ENCODE data around the gene RDH5.

The RDH5 gene

DNA sequence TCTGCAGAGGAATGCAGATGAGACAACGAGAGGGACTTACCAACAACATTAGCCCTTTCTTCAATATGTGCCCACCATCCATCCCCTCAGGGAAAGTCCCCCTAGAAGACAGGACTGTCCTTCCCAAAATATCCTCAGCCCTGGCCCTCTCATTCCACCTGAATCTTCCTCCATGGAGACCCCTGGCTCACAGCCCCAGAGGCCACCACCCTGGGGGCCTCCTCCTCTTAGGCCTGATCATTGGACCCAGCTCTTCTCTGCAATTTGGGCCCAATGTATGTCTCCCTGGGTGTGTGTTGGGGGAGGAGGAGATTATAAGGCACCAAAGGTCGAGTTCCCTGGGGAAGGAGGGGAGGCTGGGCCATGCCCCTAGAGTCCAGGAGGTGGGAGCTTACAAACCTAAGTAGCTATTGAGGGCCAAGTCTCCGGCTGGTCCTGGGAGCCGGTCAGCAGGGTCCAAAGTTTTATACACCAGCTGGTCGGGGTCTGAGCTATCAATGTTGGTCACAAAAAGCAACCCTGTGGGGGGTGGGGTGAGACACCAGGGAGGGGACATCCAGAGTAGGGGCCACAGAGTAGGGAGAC lies 20.6 kb upstream of the RDH5 start:
- H3K4me3 ChIP-seq (ENCODE audit: control insufficient read depth, low read depth, low read length) = no peak overlapping the region
- no peak for DNase-seq (ENCODE audit: low read depth)
- TF ChIP-seq CTCF (IDR thresholded peaks at IDR 0.05; ENCODE audit: control insufficient read depth, insufficient read depth, low read depth, low read length, missing control alignments) = no peak

- no peak for DNase-seq (ENCODE audit: low read depth)
- H3K4me3 ChIP-seq (ENCODE audit: control insufficient read depth, low read depth, low read length) = no peak overlapping the region
- no peak for TF ChIP-seq CTCF (IDR thresholded peaks at IDR 0.05; ENCODE audit: control insufficient read depth, insufficient read depth, low read depth, low read length, missing control alignments)
These were observed 19.8 kb upstream of the RDH5 start for GRCh38 chr12:55700255-55701018.

DNA sequence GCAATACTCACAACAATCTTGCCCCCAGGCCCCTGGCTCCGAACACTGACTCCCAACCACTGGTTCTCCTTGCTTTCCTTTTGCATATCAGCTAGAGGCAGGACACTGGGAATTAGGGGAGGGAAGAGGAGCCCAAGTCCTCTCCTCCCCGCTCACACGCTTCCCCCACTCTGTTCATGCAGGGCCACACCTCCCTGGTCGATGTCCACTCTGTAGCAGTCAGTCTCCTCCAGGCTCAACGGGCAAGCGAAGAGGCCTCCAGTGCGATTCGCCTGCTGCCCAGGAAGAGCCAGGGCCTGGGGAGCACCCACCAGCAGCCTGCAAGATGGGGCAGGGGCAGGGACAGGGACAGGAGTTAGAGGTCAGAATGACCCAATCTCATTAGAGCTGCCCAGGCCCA lies 17.3 kb upstream of the RDH5 start:
- TF ChIP-seq CTCF (IDR thresholded peaks at IDR 0.05; ENCODE audit: control insufficient read depth, insufficient read depth, low read depth, low read length, missing control alignments) = no peak
- DNase-seq (ENCODE audit: low read depth) = no peak
- H3K4me3 ChIP-seq (ENCODE audit: control insufficient read depth, low read depth, low read length) = no peak overlapping the region

GRCh38 chr12:55703288-55703687 lies 16.9 kb upstream of the RDH5 start:
- H3K4me3 ChIP-seq (ENCODE audit: control insufficient read depth, low read depth, low read length) = no peak overlapping the region
- DNase-seq (ENCODE audit: low read depth) = no peak
- TF ChIP-seq CTCF (IDR thresholded peaks at IDR 0.05; ENCODE audit: control insufficient read depth, insufficient read depth, low read depth, low read length, missing control alignments) = no peak

GRCh38 chr12:55703901-55704761 lies 16.1 kb upstream of the RDH5 start:
- H3K4me3 ChIP-seq (ENCODE audit: control insufficient read depth, low read depth, low read length) = no peak overlapping the region
- no peak for TF ChIP-seq CTCF (IDR thresholded peaks at IDR 0.05; ENCODE audit: control insufficient read depth, insufficient read depth, low read depth, low read length, missing control alignments)
- no peak for DNase-seq (ENCODE audit: low read depth)

DNA sequence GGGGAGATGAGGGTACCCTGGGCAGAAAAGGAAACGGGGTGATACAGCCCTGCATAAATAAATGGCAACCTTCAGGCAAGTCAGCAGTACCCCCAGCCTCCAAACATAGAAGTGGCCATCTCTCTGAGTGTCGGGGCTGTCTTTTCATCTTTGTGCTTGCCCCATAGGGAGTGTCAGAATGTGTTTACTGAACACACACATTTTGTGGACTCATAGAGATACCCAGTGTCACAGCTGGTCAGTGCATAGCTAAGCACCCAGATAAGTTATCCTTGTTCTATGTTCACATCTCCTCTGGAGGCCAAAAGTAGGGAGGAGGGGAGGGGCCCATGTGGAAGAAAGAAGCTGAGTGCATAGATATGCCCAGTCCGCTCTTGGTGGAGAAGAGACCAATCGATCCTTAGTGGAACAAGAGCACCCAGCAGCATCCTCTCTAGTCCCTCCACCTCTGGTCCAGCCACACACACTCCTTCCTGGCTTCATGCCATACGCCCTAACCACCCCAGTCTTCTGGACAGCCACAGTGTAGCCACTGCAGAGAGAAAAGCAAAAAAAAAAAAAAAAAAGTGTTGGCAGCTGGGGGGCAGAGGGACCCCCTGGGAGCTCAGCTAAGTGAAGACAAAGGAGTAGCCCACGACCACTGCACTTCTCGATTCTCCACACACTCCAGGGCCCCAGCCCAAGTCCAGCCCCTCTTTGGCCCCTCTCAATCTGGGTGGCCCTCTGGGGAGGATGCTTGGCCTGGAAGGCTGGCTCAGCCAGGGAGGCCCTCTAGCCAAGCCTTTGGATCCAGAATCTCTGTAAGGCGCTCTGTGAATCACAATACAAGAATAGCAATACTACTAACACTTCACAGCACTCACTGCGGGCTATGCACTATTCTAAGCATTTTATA lies 15.1 kb upstream of the RDH5 start:
- no peak overlapping the region for H3K4me3 ChIP-seq (ENCODE audit: control insufficient read depth, low read depth, low read length)
- no peak for TF ChIP-seq CTCF (IDR thresholded peaks at IDR 0.05; ENCODE audit: control insufficient read depth, insufficient read depth, low read depth, low read length, missing control alignments)
- no peak for DNase-seq (ENCODE audit: low read depth)

All from AG09309 (cell line).